RPMI8226 (cell line): ENCODE data around the gene ATG2A.

ENCODE experiments used
- DNase-seq: peaks from one replicate; pipeline ENCODE4 v3.0.0-alpha.2; 2015

The ATG2A gene

DNA sequence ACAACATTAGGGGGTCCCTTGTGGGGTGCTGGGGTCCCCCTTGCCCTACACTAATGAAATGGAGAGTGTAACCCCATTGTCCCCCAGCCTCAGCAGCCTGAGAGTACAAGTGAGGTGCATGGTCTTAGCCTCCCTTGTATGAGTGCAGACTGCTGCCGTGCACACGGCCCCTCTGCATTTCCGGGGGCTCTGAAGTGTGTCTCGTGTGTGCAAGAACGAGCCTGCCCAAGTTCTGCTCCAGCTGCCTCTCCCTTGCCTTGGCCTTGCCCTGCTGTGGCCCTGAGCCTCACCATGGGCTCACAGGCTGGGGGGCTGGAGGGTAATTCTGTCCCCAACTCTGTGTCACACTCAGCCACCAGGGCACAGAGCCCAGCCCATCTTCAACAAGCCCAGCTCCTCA, 33.4 kb downstream of the ATG2A start:
- no peak for DNase-seq

DNA sequence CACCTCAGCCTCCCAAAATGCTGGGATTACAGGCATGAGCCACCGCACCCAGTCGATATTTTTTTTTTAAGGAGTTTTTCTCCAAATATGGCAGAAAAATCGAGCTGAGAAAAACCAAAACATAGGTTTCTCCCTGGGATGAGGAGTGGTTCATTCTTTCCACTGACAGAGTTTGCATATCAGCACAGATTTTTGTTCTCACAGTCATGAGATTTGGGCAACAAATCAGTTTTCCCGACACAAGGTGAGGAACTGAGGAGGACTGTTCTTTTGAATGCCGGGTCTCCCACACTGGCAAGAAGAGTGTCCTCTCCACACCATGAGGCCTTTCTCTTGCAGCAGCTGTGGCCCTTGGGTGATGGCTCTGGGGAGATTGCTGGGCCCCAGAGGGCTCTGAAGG, 34.8 kb downstream of the ATG2A start:
- no peak for DNase-seq

DNA sequence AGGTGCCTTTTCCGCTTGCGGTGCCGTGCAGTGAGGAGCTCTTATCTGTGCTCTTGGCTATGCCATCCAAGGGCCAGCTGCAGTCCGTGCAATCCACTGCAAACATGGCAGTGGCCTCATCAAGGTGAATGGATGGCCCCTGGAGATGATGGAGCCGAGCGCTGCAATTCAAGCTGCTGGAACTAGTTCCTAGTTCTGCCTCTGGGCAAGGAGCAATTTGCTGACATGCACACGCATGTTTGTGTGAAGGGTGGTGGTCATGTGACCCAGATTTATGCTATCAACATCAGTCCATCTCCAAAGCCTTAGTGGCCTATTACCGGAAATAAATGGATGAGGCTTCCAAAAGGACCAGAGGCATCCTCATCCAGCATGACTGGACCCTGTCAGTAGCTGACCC, 35.5 kb downstream of the ATG2A start:
- no peak for DNase-seq

DNA sequence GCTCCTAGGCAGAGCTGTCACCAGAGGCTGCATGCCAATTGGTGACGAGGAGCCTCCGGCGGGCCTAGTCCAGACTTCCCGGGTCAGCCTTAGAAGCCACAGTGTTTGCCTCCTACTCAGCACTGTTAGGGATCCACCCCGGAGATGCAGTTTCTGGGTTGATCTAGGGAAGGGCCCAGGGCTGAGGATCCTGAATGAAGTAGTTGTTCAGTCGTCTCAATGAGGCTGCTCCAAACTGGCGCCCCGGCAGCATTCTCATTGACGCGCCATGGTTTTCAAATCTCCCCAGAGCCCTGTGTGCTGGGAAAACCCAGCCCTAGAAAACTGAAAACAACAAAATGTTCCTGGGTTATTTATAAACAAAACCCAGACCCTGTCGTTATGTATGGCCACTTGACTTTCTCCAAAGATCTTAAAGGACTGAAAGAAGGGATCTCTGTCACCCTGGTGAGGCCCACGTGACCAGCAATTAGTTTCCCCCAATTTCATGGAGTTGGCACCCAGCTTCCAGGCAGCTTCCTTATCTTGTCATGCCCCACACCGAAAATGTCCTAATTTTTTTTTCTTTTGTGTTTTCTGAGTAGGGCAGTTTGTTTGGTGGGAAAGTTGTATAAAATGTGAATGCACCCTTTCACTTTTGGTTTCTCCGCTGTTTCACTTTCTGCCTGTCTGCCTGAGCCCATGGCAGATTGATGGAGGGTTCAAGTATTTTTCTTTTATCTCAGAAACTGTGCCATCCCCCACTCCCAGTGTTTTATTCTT, 36.6 kb downstream of the ATG2A start:
- DNase-seq, result peak; percentile 55

DNA sequence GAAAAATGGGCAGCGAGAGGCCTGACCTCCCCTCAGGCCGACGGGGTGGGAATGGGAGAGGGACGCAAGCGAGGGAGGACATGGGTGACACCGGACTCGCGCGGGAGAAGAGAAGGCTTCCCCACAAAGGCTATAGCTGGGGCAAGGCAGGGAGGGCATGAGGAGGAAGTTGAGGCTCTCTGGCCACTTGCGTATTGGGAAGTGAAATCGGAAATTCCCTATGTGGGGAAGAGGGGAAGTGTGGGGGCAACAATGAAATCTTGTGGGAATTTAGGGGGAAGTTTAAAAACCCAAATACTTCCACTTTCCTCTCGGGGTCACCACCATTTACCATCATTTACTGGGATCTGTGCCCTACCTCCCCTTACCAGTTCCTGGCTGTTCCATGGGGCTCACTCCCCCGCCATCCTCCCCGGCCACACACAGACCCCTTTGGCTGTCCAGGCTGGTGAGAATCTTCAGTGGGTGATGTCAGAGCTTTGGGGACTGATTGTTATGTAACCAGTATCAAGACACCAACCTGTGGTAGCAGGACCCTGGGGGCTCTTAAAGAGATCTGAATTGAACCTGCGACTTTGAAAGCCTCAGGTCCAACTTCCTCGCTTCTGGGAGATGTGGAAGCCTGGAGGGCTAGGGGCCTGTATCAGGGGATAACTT, 37.6 kb downstream of the ATG2A start:
- DNase-seq, result no peak

DNA sequence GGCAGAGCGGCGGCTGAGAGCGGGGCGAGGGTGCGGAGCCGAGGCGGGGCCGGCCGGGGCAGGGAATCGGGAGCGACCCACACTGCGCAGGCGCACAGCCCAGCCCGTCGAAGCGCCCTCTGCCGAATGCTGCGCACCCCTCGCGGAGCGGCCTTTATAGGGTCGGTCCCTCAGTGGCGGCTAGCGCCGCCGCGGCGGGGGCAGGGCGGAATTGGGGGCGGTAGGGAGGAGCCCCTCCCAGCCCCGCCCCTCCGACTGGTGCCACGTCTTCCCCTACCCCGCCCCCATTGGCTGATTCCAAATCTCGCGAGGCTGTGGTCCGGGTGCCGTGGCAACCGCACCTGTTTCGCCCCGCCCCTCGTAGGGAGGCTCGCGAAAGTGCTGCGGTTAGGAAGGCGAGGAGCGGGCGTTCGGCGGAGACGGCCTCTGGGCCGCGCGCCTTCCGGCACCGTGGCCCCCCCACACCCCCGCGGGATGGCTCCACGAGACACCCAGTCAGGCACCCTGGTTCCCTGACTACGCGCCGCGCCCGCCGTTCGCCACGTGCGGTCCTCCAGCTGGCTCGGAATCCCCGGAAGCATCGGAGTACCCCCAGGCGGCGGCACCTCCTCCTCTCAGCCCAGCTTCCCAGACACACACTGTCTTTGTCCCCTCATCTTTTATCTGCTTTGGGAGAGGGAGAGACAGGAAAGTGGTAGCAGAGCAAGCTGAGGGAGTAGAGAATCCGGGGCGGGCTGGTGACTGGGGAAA, 38.3 kb downstream of the ATG2A start, which contains the start of gene EHD1:
Gene EHD1 (minus strand): TSS at position 128 of the 750 bp plus-strand sequence. CDS start 157 bp downstream, outside the sequence.
- DNase-seq, result peak; percentile 100

DNA sequence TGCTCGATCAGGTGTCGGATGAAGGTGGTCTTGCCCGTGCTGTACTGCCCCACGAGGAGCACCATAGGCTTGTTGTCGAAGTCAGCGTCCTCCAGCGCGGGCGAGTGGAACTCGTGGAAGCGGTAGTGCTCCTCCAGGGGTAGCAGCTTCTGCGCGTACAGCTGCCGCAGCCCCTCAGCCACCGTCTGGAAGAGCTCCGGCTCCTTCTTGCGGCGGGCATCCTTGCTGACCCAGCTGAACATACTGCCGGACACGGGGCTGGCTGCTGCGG, 38.9 kb downstream of the ATG2A start:
- no peak for DNase-seq

DNA sequence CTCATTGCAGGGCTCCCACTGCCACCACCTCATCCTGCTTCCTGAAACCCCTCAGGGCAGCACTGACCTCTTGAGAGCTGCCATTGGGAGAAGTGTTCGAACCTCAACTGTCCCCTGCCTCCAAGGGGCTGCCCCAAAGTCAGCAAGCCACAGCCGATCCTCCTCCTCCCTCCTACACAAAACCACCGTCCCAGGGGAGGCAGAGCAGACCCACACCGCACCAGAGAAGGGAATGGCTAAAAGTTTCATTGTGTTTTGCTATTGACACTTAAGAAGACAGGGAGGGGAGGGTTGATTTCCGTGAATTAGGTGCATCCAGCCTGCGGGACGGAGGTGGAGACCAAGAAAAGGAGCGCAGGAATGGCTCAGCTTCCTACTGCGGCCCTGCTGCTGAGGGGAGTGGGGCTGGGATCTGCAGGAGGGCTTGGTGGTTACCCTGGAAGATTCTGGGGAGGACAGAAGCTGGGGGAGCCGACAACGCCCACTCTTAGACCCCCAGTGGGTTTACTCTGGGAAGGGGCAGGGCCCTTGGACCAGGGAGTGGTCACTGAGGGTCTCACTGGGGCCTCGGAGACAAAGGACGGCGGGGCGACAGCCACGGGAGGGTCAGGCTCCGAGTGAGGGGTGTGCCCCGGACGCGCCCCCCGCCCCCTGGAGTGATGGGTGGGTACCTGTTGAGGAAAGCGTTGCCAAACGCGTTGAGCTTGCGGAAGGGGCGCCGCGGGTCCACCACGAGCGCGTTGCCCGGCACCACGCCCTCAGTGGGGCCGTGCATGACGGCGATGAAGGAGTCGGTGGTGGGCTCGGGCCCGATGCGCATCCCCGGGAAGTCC, 39.4 kb downstream of the ATG2A start:
- DNase-seq, result no peak

DNA sequence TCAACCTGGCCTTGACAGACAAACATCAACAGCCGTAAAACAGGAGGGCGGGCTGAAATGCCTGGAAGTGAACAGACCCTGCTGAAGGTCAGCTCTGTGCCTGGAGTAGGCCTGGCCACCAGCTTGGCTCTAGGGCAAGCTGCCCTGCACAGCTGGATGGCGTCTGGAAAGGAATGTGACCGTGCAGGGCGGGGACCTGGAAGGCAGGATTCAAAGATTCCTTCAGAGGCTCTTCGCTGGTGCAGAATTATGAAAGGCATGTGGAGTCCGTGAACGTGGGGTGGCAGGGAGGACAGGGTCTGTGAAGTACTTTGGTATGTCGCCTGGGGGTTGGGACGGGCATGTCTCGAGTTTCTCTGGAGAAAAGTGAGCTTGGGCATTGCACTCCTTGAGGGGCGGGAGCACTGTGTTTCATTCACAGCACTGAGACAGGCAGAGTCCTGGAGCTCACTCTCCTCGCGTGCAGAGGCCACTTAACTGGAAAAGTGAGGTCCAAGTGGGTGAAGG, 40.1 kb downstream of the ATG2A start:
- DNase-seq, result no peak

DNA sequence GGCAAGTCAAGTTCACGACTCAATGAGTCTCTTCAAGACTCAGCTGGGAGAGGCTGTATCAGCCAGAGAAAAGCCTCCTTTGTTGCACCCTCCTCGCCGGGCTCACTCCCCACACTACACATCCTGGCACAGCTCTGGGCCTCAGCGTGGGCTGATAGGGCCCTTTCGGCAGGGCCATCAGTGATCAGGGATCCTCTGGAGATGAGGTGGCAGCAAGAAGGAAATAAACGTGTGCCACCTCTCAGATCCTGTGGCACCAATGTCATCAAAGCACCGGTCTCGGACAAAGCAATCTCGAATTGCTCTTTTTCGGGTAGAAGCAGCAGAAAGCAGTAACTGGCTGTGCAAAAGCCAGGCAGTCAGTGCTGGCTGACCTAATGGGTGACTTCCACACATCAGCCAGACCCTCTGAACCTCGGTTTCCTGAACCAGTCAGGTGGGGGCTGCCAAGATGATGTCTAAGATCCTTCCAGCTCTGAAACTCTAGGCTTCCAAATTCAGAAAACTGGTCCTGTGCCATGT, 40.7 kb downstream of the ATG2A start:
- DNase-seq, result no peak

DNA sequence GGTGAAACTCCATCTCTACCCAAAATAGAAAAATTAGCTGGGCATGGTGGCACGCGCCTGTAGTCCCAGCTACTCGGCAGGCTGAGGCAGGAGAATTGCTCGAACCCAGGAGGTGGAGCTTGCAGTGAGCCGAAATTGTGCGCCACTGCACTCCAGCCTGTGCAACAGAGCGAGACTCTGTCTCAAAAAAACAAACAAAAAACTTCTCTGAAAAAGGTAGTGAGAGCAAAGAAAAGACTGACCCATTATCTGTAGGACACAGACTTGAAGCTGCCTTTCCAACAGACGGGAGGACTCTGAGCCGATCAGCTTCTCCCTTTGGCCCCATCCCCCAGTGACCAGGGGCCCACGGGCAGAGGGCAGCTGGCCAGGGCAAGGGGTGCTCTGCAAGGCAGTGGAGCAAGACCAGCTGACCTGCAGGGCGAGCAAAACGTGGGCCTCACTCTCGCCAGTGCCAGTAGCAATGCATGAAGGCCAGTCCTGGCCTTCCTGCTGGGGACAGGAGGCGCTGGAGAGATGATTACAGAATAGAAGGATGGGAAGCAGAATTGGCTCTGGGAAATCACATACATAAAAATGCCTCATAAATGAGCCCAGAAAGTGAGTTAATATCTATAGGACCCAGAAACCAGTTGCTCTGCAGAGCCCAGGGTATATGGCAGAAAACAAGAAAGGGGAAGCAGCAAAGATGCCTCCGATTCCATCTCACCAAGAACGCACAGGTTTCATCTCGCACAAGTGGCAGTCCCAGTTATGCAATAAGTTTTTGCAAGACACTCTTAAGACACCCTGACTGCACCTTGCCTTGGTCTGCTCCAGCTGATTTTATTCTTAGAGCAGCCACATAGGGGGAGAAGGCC, 41.4 kb downstream of the ATG2A start:
- no peak for DNase-seq

DNA sequence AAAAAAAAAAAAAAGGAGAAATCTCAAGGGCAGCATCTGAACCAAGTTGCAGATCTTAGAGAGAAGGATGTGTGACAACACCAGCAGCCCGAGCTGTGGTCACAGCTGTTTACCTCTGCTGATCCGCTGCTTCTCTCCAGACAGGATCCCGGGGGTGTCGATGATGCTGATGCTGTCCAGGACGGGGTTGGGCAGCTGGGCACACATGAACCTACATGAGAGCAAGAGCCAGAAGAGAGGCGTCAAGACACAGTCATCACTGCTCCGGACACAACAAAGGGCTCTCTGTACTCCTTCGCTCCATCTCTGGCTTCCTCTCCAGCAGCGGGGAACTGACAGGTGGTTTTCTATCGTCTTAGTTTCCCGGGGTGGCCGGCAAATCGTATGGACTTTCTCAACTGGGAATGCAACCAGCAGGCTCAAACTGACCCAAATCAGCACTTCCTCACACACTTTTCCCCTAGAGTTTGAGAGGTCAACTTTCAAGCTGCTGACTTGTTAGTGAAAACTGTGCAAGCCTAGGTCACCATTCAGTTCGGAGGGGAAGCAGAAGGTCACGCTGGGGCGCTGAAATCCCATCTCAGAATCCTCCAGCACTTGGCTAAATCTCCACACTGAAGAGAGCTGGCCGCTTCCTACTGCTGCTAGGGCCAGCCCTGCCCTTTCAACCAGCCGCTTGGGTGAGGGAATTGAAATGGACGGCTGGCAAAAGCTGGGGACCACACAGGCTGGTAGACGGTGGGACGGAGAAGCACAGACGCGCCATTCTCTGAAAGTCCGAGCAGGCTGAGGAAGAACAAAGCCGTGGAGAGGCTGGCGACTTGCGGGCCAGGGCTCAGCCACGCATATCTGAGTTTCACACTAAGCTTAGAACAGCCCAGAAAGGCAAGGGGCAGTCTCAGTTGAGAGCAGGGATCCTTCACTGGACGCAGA, 42.4 kb downstream of the ATG2A start:
- no peak for DNase-seq

DNA sequence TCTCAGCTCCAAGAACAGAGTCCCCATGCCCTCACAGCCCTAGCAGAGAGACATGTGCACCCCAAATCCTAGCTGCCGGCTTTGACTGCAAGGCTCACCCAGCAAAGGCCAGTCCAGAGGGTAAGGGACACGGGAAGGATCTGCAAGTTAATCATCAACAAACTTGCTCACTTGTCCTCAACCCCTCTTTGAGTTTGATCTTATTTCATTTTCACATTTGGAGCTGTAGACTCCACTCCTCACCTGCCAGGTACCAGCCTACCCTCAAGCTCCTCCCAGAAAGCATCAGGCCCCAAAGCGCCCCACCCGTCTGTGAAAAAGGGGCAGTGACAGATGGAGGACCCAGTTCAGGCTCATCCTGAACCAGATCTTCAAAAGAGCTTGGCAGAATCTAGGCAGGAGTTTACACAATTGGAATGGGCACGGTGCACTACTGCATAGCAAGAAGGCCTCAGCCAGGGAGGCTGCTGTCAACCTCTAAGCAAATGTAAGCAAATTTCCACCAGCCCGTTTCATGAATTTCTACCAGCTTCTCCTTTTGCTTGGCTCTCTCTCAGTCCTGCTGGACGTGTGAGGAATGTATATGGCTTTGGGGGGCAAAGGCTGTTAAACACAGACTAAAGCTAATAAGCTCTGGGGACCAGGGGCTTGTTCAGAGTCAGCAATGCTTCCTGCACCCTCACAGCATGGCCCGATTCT, 44.1 kb downstream of the ATG2A start:
- DNase-seq, result no peak

DNA sequence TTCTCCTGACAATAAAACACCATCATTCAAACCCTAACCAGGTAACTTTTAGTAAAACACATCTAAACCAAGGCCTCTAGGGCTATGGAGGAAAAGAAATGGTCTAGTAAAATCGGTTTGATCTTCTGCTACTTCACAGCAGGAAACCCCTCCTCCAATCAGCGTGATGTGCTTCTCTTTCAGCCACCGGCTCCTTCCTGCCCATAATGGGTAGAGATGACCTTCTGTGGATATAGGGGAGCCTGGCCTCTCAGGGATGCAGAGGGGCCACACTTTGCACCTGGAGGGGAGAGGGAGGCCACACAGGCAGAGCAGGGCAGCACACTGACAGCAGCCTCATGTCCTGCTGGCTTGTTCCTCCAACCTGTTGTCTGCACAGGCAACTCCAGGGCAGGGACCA, 45.5 kb downstream of the ATG2A start:
- no peak for DNase-seq

DNA sequence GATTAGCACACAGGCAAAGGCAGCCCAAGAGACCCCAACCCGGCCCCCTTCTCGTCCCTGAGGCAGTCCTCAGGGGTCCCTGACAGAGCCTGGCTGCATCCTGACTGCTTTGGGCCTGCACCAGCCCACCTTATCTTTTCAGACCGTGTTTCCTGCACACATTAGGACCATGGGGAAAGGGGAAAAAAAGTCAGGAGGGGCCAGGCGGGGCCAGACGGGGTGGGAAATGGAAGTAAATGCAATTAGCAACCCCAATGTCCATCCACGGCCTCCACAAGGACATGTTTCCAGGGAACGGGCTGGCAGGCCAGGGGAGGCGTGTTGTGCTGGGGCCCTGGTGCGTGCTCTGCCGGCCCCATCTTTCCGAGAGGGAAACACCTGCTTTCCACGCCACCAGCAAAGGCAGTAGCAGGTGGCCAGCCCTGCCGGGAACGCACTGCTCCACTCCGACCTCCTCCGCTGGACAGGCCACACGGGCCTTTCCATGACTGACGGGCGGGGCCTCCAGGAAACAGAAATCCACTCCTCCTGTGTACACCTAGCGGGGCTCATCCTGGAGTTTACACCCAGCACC, 46.0 kb downstream of the ATG2A start:
- no peak for DNase-seq

DNA sequence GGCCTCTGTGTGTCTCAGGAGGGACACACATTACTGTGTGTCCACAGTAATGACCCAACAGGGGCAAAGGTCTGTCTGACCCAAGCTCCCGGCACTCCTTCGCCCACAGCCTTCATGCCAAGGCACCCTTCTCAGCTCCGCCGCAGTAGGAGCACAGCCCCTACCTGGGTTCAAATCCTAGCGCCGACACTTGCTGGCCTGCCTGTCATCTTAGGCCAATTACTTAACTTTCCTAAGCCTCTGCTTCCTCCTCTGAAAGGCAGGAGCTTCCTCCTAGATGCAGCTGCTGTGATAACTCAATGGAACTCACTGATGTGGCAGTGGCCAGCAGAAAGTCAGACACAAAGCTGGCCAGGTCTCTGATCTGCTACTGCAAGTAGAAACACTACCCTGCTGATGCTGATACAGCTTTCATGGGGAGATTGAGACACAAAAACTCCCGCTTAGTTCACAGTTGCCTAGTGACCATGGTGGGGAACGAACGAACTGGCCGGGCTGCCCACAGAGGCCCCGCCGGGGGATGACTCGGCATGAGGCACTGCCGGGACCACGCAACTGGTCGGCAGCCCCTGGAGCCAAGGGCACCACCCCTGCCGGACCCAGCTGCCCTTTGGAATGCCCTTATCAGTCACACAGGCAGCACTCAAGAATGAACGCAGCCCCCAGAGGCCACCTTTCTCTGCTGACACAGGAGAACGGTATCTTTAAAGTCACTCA, 46.7 kb downstream of the ATG2A start:
- DNase-seq, result no peak

DNA sequence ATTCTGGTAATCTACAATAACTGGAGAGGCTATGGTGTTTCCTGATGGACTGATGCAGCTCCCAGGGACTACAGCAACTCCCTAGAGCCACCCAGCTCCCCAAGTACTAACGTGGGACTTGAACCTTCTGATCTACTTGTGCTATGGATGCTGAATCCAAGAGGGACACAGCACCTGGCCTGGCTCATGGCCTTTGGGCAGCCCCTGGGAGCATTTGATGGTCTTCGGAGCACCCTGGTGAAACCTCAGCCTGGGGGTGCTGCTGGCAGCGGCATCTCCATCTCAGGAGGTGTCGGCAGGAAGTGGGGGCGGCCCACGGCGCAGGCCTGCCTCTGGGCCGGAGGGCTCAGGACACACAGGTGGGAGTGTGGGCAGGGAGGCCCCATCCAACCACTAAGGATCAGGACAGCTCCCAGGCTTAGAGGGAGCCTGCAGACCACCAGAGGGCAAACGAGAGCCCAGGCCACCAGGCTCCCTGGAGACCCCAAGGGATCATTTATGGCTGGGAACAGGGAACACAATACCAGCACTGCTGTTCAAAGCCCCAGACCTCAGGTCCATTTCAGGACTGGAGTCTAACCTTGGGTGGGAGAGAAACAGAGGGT, 47.3 kb downstream of the ATG2A start:
- no peak for DNase-seq

DNA sequence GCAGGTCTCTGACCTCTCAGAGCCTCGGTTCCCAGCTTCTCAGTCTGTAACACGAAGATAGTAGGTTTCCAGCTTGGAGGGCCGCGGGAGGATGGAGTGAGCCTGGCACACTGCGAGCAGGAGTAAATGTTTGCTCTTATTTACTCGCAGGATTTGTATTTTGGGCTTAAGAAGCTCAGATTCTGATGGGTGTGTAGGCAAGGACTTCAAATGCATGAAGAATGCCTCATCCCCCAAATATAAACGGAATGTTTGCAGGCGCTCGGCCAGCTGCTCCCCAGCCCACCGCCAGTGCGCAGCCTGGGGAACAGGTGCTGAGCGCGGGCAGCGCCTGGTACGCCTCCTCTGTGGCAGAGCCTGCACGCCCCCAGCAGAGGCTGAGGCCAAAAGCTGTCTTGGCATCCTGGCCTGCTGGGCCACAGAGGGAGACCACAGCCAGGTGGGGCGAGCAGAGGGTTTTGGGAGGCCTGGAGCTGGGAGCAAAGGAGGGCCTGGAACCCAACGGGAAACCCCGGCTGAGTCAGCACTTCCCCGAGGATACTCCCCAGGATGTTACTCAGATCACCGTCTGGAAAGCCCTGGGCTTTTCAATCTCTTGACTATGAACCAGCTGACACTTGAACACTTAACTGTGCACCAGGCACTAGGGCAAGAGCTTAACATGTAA, 48.0 kb downstream of the ATG2A start:
- no peak for DNase-seq
